Bone marrow (tissue), 2 donors: ENCODE results near the gene SLC25A29.

Experiments
- DNase-seq, 2 donors: peaks; one replicate each; lab custom pipeline; 2025; lab: John Stamatoyannopoulos, UW

The SLC25A29 gene

GRCh38 chr14:100332071-100332639, 25.9 kb upstream of the SLC25A29 start:
- no peak for DNase-seq

GRCh38 chr14:100330388-100330931, 24.2 kb upstream of the SLC25A29 start:
- no peak for DNase-seq

GRCh38 chr14:100330007-100330344, 23.7 kb upstream of the SLC25A29 start:
- DNase-seq, result no peak

- no peak for DNase-seq
Measured at GRCh38 chr14:100329233-100330006, 23.2 kb upstream of the SLC25A29 start.

GRCh38 chr14:100328495-100329163, 22.4 kb upstream of the SLC25A29 start:
- DNase-seq, result no peak

- DNase-seq, result no peak
Measured at GRCh38 chr14:100327128-100327527, 20.9 kb upstream of the SLC25A29 start.

- no peak for DNase-seq
Measured at GRCh38 chr14:100325958-100326357, 19.7 kb upstream of the SLC25A29 start.

- DNase-seq, result no peak
Measured at GRCh38 chr14:100325231-100325632, 19.0 kb upstream of the SLC25A29 start.

- no peak for DNase-seq
Measured at GRCh38 chr14:100323942-100324307, 17.7 kb upstream of the SLC25A29 start.

- no peak for DNase-seq
Measured at GRCh38 chr14:100323121-100323941, 17.1 kb upstream of the SLC25A29 start, which contains the start of gene SLC25A47. TSS of gene SLC25A47 (plus strand) at chr14:100323339. CDS start at chr14:100323415, 76 bp downstream.

- no peak for DNase-seq
Measured at GRCh38 chr14:100322138-100322957, 16.1 kb upstream of the SLC25A29 start.

- DNase-seq, result no peak
Measured at GRCh38 chr14:100321473-100322137, 15.4 kb upstream of the SLC25A29 start.

GRCh38 chr14:100320157-100320856, 14.1 kb upstream of the SLC25A29 start:
- DNase-seq, result no peak

GRCh38 chr14:100317912-100318808, 11.9 kb upstream of the SLC25A29 start:
- DNase-seq, result peak; percentile 49 to 71

GRCh38 chr14:100317389-100317788, 11.1 kb upstream of the SLC25A29 start:
- DNase-seq, result no peak

GRCh38 chr14:100314724-100315123, 8.5 kb upstream of the SLC25A29 start:
- DNase-seq, result no peak

- DNase-seq, result no peak
Measured at GRCh38 chr14:100313464-100314230, 7.4 kb upstream of the SLC25A29 start.

GRCh38 chr14:100312877-100313400, 6.7 kb upstream of the SLC25A29 start:
- DNase-seq, result no peak
